ENCODE measurements around the gene BCO1.

DNA sequence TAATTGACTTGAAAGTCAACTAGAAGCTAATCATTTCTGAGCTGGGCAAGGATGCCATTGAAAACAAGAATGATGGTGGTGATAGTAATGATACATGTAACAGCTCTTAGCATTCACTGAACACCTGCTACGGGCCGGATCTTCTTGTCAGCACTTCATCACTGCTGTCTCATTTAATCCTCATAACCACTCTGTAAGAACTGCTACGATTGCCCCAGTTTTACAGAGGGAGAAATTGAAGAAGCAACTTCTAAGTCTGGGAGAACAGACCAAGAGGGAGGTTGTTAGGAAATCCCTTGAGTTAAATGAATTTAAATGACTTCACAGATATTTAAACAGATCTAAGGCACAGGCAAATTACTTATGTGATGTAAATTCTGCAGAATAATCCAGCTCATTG is 69.3 kb downstream of the BCO1 start:
- TF ChIP-seq, protein P1, sequence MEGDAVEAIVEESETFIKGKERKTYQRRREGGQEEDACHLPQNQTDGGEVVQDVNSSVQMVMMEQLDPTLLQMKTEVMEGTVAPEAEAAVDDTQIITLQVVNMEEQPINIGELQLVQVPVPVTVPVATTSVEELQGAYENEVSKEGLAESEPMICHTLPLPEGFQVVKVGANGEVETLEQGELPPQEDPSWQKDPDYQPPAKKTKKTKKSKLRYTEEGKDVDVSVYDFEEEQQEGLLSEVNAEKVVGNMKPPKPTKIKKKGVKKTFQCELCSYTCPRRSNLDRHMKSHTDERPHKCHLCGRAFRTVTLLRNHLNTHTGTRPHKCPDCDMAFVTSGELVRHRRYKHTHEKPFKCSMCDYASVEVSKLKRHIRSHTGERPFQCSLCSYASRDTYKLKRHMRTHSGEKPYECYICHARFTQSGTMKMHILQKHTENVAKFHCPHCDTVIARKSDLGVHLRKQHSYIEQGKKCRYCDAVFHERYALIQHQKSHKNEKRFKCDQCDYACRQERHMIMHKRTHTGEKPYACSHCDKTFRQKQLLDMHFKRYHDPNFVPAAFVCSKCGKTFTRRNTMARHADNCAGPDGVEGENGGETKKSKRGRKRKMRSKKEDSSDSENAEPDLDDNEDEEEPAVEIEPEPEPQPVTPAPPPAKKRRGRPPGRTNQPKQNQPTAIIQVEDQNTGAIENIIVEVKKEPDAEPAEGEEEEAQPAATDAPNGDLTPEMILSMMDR (IDR thresholded peaks at IDR 0.05), result no peak
- no peak for TF ChIP-seq POLR2AphosphoS5 (IDR thresholded peaks at IDR 0.05)
- no peak for TF ChIP-seq POLR2A (IDR thresholded peaks at IDR 0.05)
- TF ChIP-seq EP300 (IDR thresholded peaks at IDR 0.05), result no peak

Data from gastroesophageal sphincter (tissue), 3 donors.